OCI-LY1 (cell line): Measurements from ENCODE around the gene XPR1.

Source experiments
- H2AFZ ChIP-seq: fragments of 200-600 bp; sonication (generic), shearing (Covaris generic); 2 replicates; pipeline ENCODE4 v1.6.0; 2014; ENCODE audit warnings: antibody characterized with exemption, mild to moderate bottlenecking, low read length
- H3F3A ChIP-seq: fragments of 200-600 bp; sonication (generic), shearing (Covaris generic); 2 replicates; pipeline ENCODE4 v1.6.0; 2014; ENCODE audit warnings: mild to moderate bottlenecking, antibody characterized with exemption, low read length, moderate library complexity; ENCODE audit not compliant: insufficient read depth
- H3K27ac ChIP-seq: fragments of 200-600 bp; sonication (generic); 2 replicates; pipeline ENCODE4 v1.5.1; 2014; ENCODE audit warnings: low read length, mixed run types, mild to moderate bottlenecking, low read depth; ENCODE audit not compliant: poor library complexity, severe bottlenecking
- H3K27me3 ChIP-seq: fragments of 200-600 bp; sonication (generic); 2 replicates; pipeline ENCODE4 v1.6.0; 2014; ENCODE audit warnings: antibody characterized with exemption, mild to moderate bottlenecking, low read length, moderate library complexity; ENCODE audit not compliant: insufficient read depth
- H3K36me3 ChIP-seq: fragments of 200-600 bp; sonication (generic); 2 replicates; pipeline ENCODE4 v1.6.1; 2014; ENCODE audit warnings: mild to moderate bottlenecking, antibody characterized with exemption, low read length, moderate library complexity, mixed read lengths; ENCODE audit not compliant: insufficient read depth
- H3K4me1 ChIP-seq: fragments of 200-600 bp; sonication (generic); 2 replicates; pipeline ENCODE4 v1.5.1; 2014; ENCODE audit warnings: mild to moderate bottlenecking, low read length, moderate library complexity; ENCODE audit not compliant: insufficient read depth, severe bottlenecking
- H3K4me2 ChIP-seq: fragments of 200-600 bp; sonication (generic), shearing (Covaris generic); 2 replicates; pipeline ENCODE4 v1.6.1; 2014; ENCODE audit warnings: low read length
- H3K4me3 ChIP-seq: fragments of 200-600 bp; sonication (generic); 2 replicates; pipeline ENCODE4 v1.5.1; 2014; ENCODE audit warnings: low read length, low read depth, mild to moderate bottlenecking, mixed read lengths; ENCODE audit not compliant: poor library complexity, severe bottlenecking
- H3K79me2 ChIP-seq: fragments of 200-600 bp; shearing (Covaris generic); 2 replicates; pipeline ENCODE4 v1.6.1; 2016; ENCODE audit warnings: mixed run types, low read length, mixed read lengths; ENCODE audit not compliant: insufficient read depth
- H3K9ac ChIP-seq: fragments of 200-600 bp; sonication (generic), shearing (Covaris generic); 2 replicates; pipeline ENCODE4 v1.6.1; 2014; ENCODE audit warnings: mild to moderate bottlenecking, low read length, mixed read lengths
- H3K9me2 ChIP-seq: fragments of 200-600 bp; sonication (generic), shearing (Covaris generic); 2 replicates; pipeline ENCODE4 v1.6.1; 2014; ENCODE audit warnings: low read depth, mild to moderate bottlenecking, low read length, mixed read lengths
- H3K9me3 ChIP-seq: fragments of 200-600 bp; shearing (Covaris generic); 2 replicates; pipeline ENCODE4 v1.6.1; 2014; ENCODE audit warnings: low read length, mixed read lengths
- H4K20me1 ChIP-seq: fragments of 200-600 bp; sonication (generic), shearing (Covaris generic); 2 replicates; pipeline ENCODE4 v1.6.0; 2016; ENCODE audit warnings: mild to moderate bottlenecking, low read length; ENCODE audit not compliant: insufficient read depth
- EZH2 ChIP-seq: fragments of 200-600 bp; sonication (generic), shearing (Covaris generic); IDR thresholded peaks from 2 replicates; pipeline ENCODE4 v1.8.0; 2017; ENCODE audit warnings: borderline replicate concordance, mixed run types, mild to moderate bottlenecking, antibody characterized with exemption, low read length, moderate library complexity, mixed read lengths
- TF ChIP-seq, protein P1 (sequence below): fragments of 200-600 bp; sonication (generic), shearing (Covaris generic); IDR thresholded peaks from 2 replicates; pipeline ENCODE4 v1.5.1; 2017; ENCODE audit warnings: mild to moderate bottlenecking, antibody characterized with exemption, low read length, moderate library complexity, mixed read lengths

XPR1 gene

GRCh38 chr1:180839547-180839946 is 207.7 kb downstream of the XPR1 start:
- Histone ChIP-seq H3K4me1 (peaks cover 8% of the 10 kb centered on the region), H3K4me3 (no peak overlapping the region), H3K4me2 (no peak overlapping the region), H3K27me3 (no peaks in the 10 kb centered on the region), H3K79me2 (no peaks in the 10 kb centered on the region), H4K20me1 (no peaks in the 10 kb centered on the region), H3K27ac (no peak overlapping the region), H3K9me2 (no peaks in the 10 kb centered on the region), H3K36me3 (no peaks in the 10 kb centered on the region), H3K9me3 (no peaks in the 10 kb centered on the region), H3K9ac (no peak overlapping the region), H3F3A (no peaks in the 10 kb centered on the region), H2AFZ (no peak overlapping the region)
- no peak for TF ChIP-seq EZH2
- TF ChIP-seq, protein P1, sequence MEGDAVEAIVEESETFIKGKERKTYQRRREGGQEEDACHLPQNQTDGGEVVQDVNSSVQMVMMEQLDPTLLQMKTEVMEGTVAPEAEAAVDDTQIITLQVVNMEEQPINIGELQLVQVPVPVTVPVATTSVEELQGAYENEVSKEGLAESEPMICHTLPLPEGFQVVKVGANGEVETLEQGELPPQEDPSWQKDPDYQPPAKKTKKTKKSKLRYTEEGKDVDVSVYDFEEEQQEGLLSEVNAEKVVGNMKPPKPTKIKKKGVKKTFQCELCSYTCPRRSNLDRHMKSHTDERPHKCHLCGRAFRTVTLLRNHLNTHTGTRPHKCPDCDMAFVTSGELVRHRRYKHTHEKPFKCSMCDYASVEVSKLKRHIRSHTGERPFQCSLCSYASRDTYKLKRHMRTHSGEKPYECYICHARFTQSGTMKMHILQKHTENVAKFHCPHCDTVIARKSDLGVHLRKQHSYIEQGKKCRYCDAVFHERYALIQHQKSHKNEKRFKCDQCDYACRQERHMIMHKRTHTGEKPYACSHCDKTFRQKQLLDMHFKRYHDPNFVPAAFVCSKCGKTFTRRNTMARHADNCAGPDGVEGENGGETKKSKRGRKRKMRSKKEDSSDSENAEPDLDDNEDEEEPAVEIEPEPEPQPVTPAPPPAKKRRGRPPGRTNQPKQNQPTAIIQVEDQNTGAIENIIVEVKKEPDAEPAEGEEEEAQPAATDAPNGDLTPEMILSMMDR = no peak

- TF ChIP-seq, protein P1 = no peak
- no peak for TF ChIP-seq EZH2
- no peaks in the 10 kb centered on the region for H3K36me3 ChIP-seq
- no peak overlapping the region for H2AFZ ChIP-seq
- H4K20me1 ChIP-seq = no peaks in the 10 kb centered on the region
- peaks cover 7% of the 10 kb centered on the region for H3K4me1 ChIP-seq
- no peak overlapping the region for H3K9ac ChIP-seq
- H3K9me3 ChIP-seq = no peaks in the 10 kb centered on the region
- no peaks in the 10 kb centered on the region for H3K27me3 ChIP-seq
- H3K4me2 ChIP-seq = no peak overlapping the region
- no peaks in the 10 kb centered on the region for H3K9me2 ChIP-seq
- no peak overlapping the region for H3K27ac ChIP-seq
- H3K4me3 ChIP-seq = no peak overlapping the region
- no peaks in the 10 kb centered on the region for H3K79me2 ChIP-seq
- H3F3A ChIP-seq = no peaks in the 10 kb centered on the region
Measured at GRCh38 chr1:180841415-180841814, 209.6 kb downstream of the XPR1 start.

GRCh38 chr1:180842052-180842451 is 210.2 kb downstream of the XPR1 start:
- H3K4me2 ChIP-seq = no peak overlapping the region
- no peaks in the 10 kb centered on the region for H3K9me3 ChIP-seq
- no peaks in the 10 kb centered on the region for H3F3A ChIP-seq
- H3K9ac ChIP-seq = no peak overlapping the region
- H4K20me1 ChIP-seq = no peaks in the 10 kb centered on the region
- H3K9me2 ChIP-seq = no peaks in the 10 kb centered on the region
- H2AFZ ChIP-seq = no peak overlapping the region
- TF ChIP-seq, protein P1 = no peak
- no peak for TF ChIP-seq EZH2
- no peak overlapping the region for H3K27ac ChIP-seq
- no peak overlapping the region for H3K4me3 ChIP-seq
- H3K4me1 ChIP-seq = peaks cover under 1% of the 10 kb centered on the region
- H3K36me3 ChIP-seq = no peaks in the 10 kb centered on the region
- no peaks in the 10 kb centered on the region for H3K79me2 ChIP-seq
- no peaks in the 10 kb centered on the region for H3K27me3 ChIP-seq
